Fibroblast of the aortic adventitia (primary cell): Measurements from ENCODE around the gene CCDC38. TPM values are rescaled to one million over a fixed set of nuclear protein-coding genes. Genes with fewer than 3 reads are reported as not detected.
"Not testable (repeated sequence)": the region's sequence is repeated elsewhere in the genome, so short reads cannot be mapped to it uniquely, and the experiment has no call there.

Experiments used
- DNase-seq: peaks from one replicate; pipeline ENCODE4 v3.0.0-alpha.2; 2010; ENCODE audit warnings: low read depth
- H3K4me3 ChIP-seq: 2 replicates; pipeline ENCODE4 v1.5.1; 2011; ENCODE audit warnings: low read depth, mild to moderate bottlenecking, control low read depth, low read length, moderate library complexity
- CTCF ChIP-seq: IDR thresholded peaks from 2 replicates; pipeline ENCODE4 v1.5.1; 2011; ENCODE audit warnings: mild to moderate bottlenecking, low read length, control low read depth, inconsistent platforms; ENCODE audit not compliant: insufficient read depth
- total RNA-seq: library from RNA; depleted of rRNA; stranded (reverse); fragments of >200 nt; gene quantifications from 2 replicates; pipeline ENCODE4 v1.2.3, GENCODE V29; 2012; ENCODE audit warnings: low replicate concordance

The CCDC38 gene
- total RNA-seq, 1 donor, result not detected

GRCh38 chr12:95974358-95974757, 31.9 kb upstream of the CCDC38 start:
- no peak overlapping the region for H3K4me3 ChIP-seq
- no peak for TF ChIP-seq CTCF
- no peak for DNase-seq

- TF ChIP-seq CTCF, result no peak
- no peak overlapping the region for H3K4me3 ChIP-seq
- DNase-seq, result no peak
Measured at GRCh38 chr12:95972832-95973456, 30.5 kb upstream of the CCDC38 start.

GRCh38 chr12:95970905-95971304, 28.5 kb upstream of the CCDC38 start:
- DNase-seq, result peak; percentile 5
- no peak for TF ChIP-seq CTCF
- no peak overlapping the region for H3K4me3 ChIP-seq

GRCh38 chr12:95969116-95969515, 26.7 kb upstream of the CCDC38 start:
- DNase-seq, H3K4me3 ChIP-seq: not testable (repeated sequence)

GRCh38 chr12:95967301-95967700, 24.9 kb upstream of the CCDC38 start:
- TF ChIP-seq CTCF, result no peak
- DNase-seq, result no peak
- H3K4me3 ChIP-seq, result no peak overlapping the region

GRCh38 chr12:95966287-95966870, 24.0 kb upstream of the CCDC38 start:
- TF ChIP-seq CTCF, result no peak
- no peak for DNase-seq
- H3K4me3 ChIP-seq, result no peak overlapping the region

GRCh38 chr12:95963096-95963495, 20.7 kb upstream of the CCDC38 start:
- no peak for TF ChIP-seq CTCF
- H3K4me3 ChIP-seq, result no peak overlapping the region
- DNase-seq, result no peak
